Peyer's patch (tissue), 4 donors: ENCODE measurements around the gene C16orf89. TPM values are rescaled to one million over a fixed set of nuclear protein-coding genes. Genes with fewer than 3 reads are reported as not detected.

Experiments
- DNase-seq, 3 donors: peaks; one replicate each; pipeline ENCODE4 v3.0.0-alpha.2; 2017 to 2019
- H3K27ac ChIP-seq, 4 donors: fragments of 200-600 bp; sonication (generic); one replicate each; pipeline ENCODE4 v1.5.1; 2016 to 2019
- H3K27me3 ChIP-seq, 2 donors: fragments of 200-600 bp; sonication (generic); one replicate each; pipeline ENCODE4 v1.5.1; 2019
- H3K36me3 ChIP-seq, 3 donors: fragments of 200-600 bp; sonication (generic); one replicate each; pipeline ENCODE4 v1.5.1; 2016 to 2019
- H3K4me1 ChIP-seq, 4 donors: fragments of 200-600 bp; sonication (generic); one replicate each; pipeline ENCODE4 v1.5.1; 2016 to 2019
- H3K4me3 ChIP-seq, 4 donors: fragments of 200-600 bp; sonication (generic); 1 replicate in 3 of 4; 2 replicates in 1 of 4; pipeline ENCODE4 v1.5.1; 2016 to 2019; ENCODE audit warnings: mild to moderate bottlenecking in 1 of 4
- H3K9me3 ChIP-seq, 4 donors: fragments of 200-600 bp; sonication (generic); one replicate each; pipeline ENCODE4 v1.5.1; 2016 to 2019; ENCODE audit warnings: mild to moderate bottlenecking in 1 of 4
- CTCF ChIP-seq, 6 experiments: fragments of 450-650 bp in 4 of 6; fragments of 200-600 bp in 2 of 6; sonication (generic) in 1 of 6; IDR thresholded peaks; one replicate each; pipeline ENCODE4 v1.5.1; 2017 to 2019; ENCODE audit warnings: antibody characterized with exemption in 6 of 6, mild to moderate bottlenecking in 3 of 6, moderate library complexity in 1 of 6
- POLR2A ChIP-seq, 2 donors: fragments of 450-650 bp; IDR thresholded peaks; one replicate each; pipeline ENCODE4 v1.5.1; 2017; ENCODE audit warnings: antibody characterized with exemption in 2 of 2, mild to moderate bottlenecking in 2 of 2, moderate library complexity in 2 of 2
- total RNA-seq, 4 donors: library from RNA; depleted of rRNA; stranded (reverse); fragments of >200 nt; gene quantifications; one replicate each; pipeline ENCODE4 v1.1.0, GENCODE V29; 2016

C16orf89 gene
- total RNA-seq, 4 donors from 2014 or later = 0.80 to 1.4 TPM; not detected in 2

DNA sequence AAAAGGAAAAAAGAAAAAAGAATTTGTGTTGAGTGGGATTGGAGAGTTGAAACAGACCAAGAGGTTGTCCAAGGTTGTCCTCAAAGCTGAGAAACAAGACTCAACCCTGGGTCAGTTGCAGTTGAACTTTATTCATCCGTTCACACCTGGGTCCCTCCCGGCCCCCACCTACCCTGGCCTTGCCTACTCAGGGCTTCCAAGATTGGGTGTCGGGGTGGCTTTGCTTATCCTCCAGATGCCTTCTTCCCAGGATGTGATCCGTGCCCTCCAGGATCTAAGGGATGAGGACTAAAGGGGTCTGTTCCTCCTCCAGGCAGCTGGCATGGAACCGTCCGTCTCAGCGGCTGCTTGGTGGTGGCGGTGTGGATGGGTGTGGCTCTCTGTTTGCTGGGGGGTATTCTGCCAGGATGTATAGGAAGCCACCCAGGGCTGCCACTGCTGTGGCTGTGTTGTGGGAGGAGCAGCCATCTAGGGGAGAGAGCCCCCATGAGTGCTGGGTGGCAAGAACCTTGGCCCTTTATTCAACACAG, 21.7 kb downstream of the C16orf89 start:
- H3K36me3 ChIP-seq = no peaks in the 10 kb centered on the region
- H3K9me3 ChIP-seq = no peaks in the 10 kb centered on the region
- H3K4me1 ChIP-seq = no peaks in the 10 kb centered on the region
- H3K27me3 ChIP-seq = no peaks in the 10 kb centered on the region
- H3K4me3 ChIP-seq = no peak overlapping the region
- DNase-seq = peak in 1 of 3 donors; percentile 28
- no peak for TF ChIP-seq POLR2A (IDR thresholded peaks at IDR 0.05)
- TF ChIP-seq CTCF (IDR thresholded peaks at IDR 0.05) = no peak
- no peak overlapping the region for H3K27ac ChIP-seq

GRCh38 chr16:5042574-5043171, 23.1 kb downstream of the C16orf89 start:
- H3K27ac ChIP-seq = no peak overlapping the region
- no peaks in the 10 kb centered on the region for H3K9me3 ChIP-seq
- H3K36me3 ChIP-seq = no peaks in the 10 kb centered on the region
- DNase-seq = peak in 1 of 3 donors; percentile 15
- TF ChIP-seq CTCF (IDR thresholded peaks at IDR 0.05) (no peak), POLR2A (IDR thresholded peaks at IDR 0.05) (no peak)
- no peak overlapping the region for H3K4me3 ChIP-seq
- no peaks in the 10 kb centered on the region for H3K27me3 ChIP-seq
- H3K4me1 ChIP-seq = no peaks in the 10 kb centered on the region

DNA sequence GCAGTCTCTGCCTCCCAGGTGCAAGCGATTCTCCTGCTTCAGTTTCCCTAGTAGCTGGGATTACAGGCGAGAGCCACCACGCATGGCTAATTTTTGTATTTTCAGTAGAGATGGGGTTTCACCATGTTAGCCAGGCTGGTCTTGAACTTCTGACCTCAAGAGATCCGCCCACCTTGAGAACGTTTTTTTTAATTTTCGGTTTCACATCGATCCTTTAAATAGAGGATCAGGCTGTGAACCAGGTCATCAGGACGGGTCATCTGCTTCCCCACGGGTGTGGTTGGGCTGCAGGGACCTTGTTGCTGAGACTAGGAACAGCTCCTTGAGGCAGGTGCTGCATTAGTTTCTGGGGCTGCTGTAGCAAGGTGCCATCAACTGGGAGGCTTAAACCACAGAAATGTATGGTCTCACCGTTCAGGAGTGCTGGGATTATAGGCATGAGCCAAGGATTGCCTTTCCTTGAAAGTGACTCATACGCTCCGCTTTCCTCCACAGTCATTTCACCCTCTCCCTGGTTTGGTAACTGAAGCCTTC, 24.1 kb downstream of the C16orf89 start:
- H3K4me1 ChIP-seq = no peaks in the 10 kb centered on the region
- TF ChIP-seq CTCF (IDR thresholded peaks at IDR 0.05) (no peak), POLR2A (IDR thresholded peaks at IDR 0.05) (no peak)
- H3K27ac ChIP-seq = no peak overlapping the region
- no peak overlapping the region for H3K4me3 ChIP-seq
- H3K9me3 ChIP-seq = no peaks in the 10 kb centered on the region
- H3K27me3 ChIP-seq = no peaks in the 10 kb centered on the region
- DNase-seq = peak in 1 of 3 donors; percentile 12
- no peaks in the 10 kb centered on the region for H3K36me3 ChIP-seq

GRCh38 chr16:5040451-5040850, 25.3 kb downstream of the C16orf89 start:
- no peak overlapping the region for H3K27ac ChIP-seq
- peak in 1 of 3 donors; percentile 19 for DNase-seq
- no peak overlapping the region for H3K4me3 ChIP-seq
- no peak for TF ChIP-seq POLR2A (IDR thresholded peaks at IDR 0.05)
- TF ChIP-seq CTCF (IDR thresholded peaks at IDR 0.05) = no peak
- H3K9me3 ChIP-seq = no peaks in the 10 kb centered on the region
- H3K4me1 ChIP-seq = no peaks in the 10 kb centered on the region
- no peaks in the 10 kb centered on the region for H3K36me3 ChIP-seq
- no peaks in the 10 kb centered on the region for H3K27me3 ChIP-seq

DNA sequence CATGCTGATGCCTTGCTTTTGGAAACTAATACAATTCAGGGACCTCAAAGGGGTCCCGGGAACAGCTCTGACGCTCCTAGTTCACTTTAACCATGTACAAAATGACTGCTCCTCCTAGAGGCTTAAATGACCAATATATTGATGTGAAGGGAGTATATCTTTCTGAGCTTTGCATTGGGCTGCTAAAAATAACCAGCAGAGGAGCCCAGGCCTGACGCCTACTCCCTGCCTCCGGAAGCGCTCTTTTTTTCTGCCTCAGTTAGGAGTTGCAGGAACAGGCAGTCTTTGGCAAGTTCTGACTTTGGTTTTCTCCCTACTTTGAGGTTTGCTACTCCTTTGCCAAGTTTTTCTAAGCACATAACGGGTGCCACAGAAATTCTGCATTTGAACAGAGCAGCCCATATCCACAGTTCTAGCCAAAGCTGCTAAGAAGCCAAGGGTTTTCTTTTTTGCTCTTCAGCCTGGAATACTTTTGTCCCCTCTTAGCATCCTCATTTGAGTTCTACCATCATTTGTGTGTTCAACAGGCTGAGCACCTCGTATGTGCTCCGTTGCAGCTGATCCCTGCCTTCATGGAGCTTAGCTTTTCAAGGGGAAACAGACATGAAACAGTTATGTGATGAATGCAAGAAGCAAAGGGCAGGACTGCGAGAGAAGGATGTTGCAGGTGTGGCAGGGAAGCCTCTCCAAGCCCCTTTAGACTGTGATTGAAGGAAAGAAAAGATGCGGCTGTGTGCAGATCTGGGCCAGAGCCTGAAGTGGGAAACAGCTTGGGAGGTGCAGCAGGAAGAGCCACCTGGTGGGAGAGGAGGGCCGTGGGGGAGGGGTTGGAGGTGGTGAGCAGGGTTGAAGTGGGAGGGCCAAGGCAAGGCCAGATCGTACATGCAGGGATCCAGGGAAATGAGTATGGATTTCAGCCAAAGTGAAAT, 29.3 kb downstream of the C16orf89 start:
- Histone ChIP-seq H3K4me1 (peaks cover 0 to 18% (median 4%) of the 10 kb centered on the region in 4 donors), H3K36me3 (no peaks in the 10 kb centered on the region), H3K9me3 (no peaks in the 10 kb centered on the region), H3K4me3 (no peak overlapping the region), H3K27ac (no peak overlapping the region), H3K27me3 (no peaks in the 10 kb centered on the region)
- peak in 1 of 3 donors; percentile 23 for DNase-seq
- TF ChIP-seq CTCF (IDR thresholded peaks at IDR 0.05) = no peak
- TF ChIP-seq POLR2A (IDR thresholded peaks at IDR 0.05) = no peak
